Ishikawa (cell line): ENCODE results near the gene MUC2.

ENCODE experiments used
- CEBPB ChIP-seq: IDR thresholded peaks from 2 replicates; pipeline ENCODE4 v1.6.1; 2012
- CREB1 ChIP-seq: IDR thresholded peaks from 2 replicates; pipeline ENCODE4 v1.6.1; 2012; ENCODE audit warnings: low read depth
- EGR1 ChIP-seq: IDR thresholded peaks from 2 replicates; pipeline ENCODE4 v1.6.1; 2012
- EP300 ChIP-seq: IDR thresholded peaks from 2 replicates; pipeline ENCODE4 v1.6.1; 2012; ENCODE audit warnings: borderline replicate concordance
- FOXM1 ChIP-seq: IDR thresholded peaks from 2 replicates; pipeline ENCODE4 v1.6.1; 2012; ENCODE audit warnings: low read depth, borderline replicate concordance
- NFIC ChIP-seq: IDR thresholded peaks from 2 replicates; pipeline ENCODE4 v1.6.1; 2012
- RAD21 ChIP-seq: IDR thresholded peaks from 2 replicates; pipeline ENCODE4 v1.6.1; 2012; ENCODE audit warnings: low read depth
- REST ChIP-seq: IDR thresholded peaks from 2 replicates; pipeline ENCODE4 v1.6.1; 2012; ENCODE audit warnings: low read depth, mild to moderate bottlenecking
- TCF12 ChIP-seq: IDR thresholded peaks from 2 replicates; pipeline ENCODE4 v1.6.1; 2012; ENCODE audit warnings: low read depth
- TEAD4 ChIP-seq: IDR thresholded peaks from 2 replicates; pipeline ENCODE4 v1.6.1; 2012
- YY1 ChIP-seq: IDR thresholded peaks from 2 replicates; pipeline ENCODE4 v1.6.1; 2012; ENCODE audit warnings: low read depth
- ZBTB7A ChIP-seq: IDR thresholded peaks from 2 replicates; pipeline ENCODE4 v1.6.1; 2012; ENCODE audit warnings: low read depth
- TF ChIP-seq, protein P1 (sequence below): IDR thresholded peaks from 2 replicates; pipeline ENCODE4 v1.6.1; 2012
- TF ChIP-seq, protein P2 (sequence below): IDR thresholded peaks from 2 replicates; pipeline ENCODE4 v1.6.1; 2012

MUC2 gene

DNA sequence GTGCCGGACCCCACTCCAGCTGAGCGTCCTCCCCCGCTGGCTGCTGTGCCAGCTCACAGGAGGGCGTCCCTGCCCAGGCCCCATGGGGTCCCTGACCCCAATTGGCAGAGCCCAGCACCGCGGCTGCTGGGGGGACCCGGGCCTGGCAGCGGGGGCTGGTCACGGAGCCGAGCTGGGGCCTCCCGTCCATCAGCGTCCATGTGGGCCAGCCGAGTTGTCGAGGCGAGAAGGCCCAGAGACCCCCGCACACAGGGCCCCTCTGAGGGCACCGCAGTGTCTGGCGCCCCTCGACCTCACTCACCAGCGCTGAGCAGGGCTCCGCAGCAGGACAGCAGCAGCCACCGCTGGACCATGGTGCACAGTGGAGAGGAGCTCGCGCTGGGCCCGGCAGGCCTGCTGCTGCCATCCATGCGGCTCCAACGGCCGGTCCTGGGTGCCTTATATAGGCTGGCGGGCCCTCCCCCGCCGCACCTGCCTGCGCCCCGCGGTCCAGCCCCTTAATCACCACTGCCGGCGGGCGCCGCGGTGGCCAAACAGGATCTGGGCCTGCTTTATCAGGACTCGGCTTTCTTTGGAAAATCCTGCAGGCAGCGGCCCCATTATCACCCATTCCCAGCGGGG is 38.3 kb upstream of the MUC2 start, which contains the start of gene MUC6:
TSS of gene MUC6 (minus strand) at position 416 of the 621 bp plus-strand sequence. CDS start at position 353, 63 bp downstream.
- TF ChIP-seq ZBTB7A: 0 out of 2 replicates have a peak, but pooled peaks have one; percentile 65
- TF ChIP-seq CEBPB: no peak

DNA sequence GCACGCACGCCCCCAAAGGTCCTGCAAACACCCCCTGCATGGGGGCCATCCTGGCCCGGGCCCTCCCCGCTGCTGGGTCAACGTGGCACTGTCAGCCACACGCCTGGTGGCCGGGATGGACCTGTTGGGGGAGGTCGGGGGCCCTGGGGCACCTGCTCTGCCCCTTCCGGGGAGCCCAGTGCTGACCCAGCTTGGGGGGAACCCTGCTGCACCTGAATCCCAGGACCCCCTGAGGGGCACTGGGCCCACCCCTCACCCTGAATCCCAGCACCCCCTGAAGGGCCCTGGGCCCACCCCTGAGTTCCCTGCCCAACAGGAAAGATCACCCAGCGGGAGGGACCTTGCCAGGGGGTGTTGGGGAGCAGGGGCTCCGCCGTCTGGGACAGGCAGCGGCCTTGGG is 37.7 kb upstream of the MUC2 start:
- no peak for TF ChIP-seq TCF12
- TF ChIP-seq ZBTB7A: 0 out of 2 replicates have a peak, but pooled peaks have one; percentile 7

DNA sequence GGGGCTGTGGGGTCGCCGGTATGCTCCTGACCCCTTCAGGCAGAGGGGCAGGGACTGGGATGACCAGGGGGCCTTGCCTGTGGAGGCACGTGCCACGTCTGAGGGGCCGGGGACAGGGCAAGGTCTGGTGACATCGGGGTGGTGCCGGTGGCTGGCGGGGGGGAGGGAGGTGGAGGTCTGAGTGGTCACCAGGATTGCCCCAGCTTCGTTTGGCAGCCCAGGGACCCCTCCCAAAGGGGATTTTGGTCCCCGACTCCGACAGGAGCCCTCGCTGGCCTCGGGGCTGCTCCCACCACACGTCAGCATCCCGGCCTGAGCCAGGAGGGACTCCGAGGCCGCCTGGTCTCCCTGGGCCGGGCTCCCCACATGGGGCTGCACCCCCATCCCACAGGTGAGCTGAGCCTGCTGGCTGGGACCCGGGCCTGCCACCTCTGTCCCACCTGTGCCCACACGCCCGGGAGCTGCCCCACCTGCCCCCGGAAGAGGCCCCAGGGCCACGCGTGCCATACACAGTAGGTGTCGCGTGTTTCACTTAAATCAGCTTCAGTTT is 37.1 kb upstream of the MUC2 start:
- no peak for TF ChIP-seq TEAD4
- TF ChIP-seq REST: no peak
- TF ChIP-seq, protein P1, sequence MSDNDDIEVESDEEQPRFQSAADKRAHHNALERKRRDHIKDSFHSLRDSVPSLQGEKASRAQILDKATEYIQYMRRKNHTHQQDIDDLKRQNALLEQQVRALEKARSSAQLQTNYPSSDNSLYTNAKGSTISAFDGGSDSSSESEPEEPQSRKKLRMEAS: no peak
- no peak for TF ChIP-seq EP300

GRCh38 chr11:1038361-1038760 is 36.3 kb upstream of the MUC2 start:
- TF ChIP-seq EP300 (no peak), CREB1 (no peak), YY1 (no peak)

DNA sequence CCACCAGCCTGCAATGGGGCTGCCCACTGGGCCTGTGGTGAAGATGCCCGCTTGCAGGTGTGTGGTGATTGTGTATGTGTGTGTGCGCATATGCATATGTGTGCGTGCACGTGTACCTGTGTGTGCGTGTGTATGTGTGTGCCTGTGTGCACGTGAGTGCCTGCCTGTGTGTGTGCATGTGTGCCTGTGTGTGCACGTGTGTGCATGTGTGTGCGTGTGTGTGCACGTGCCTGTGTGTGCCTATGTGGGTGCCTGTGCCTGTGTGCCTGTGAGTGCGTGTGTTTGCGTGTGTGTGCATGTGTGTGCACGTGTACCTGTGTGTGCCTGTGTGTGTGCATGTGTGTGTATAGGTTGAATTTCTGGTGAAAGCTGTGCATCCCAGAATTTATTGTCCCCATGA is 35.8 kb upstream of the MUC2 start:
- no peak for TF ChIP-seq TEAD4
- TF ChIP-seq FOXM1: no peak
- TF ChIP-seq NFIC: no peak

- TF ChIP-seq CREB1 (no peak), NFIC (no peak), ZBTB7A (no peak), CEBPB (no peak)
- TF ChIP-seq, protein P2, sequence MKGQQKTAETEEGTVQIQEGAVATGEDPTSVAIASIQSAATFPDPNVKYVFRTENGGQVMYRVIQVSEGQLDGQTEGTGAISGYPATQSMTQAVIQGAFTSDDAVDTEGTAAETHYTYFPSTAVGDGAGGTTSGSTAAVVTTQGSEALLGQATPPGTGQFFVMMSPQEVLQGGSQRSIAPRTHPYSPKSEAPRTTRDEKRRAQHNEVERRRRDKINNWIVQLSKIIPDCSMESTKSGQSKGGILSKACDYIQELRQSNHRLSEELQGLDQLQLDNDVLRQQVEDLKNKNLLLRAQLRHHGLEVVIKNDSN: no peak
Measured at GRCh38 chr11:1039481-1040427, 34.9 kb upstream of the MUC2 start.

- TF ChIP-seq REST (no peak), ZBTB7A (0 out of 2 replicates have a peak, but pooled peaks have one; percentile 36)
Measured at GRCh38 chr11:1040428-1041148, 34.1 kb upstream of the MUC2 start.

- TF ChIP-seq RAD21 (no peak), ZBTB7A (no peak), YY1 (no peak), NFIC (no peak), TCF12 (no peak), REST (no peak), TEAD4 (no peak), EGR1 (no peak), FOXM1 (no peak)
Measured at GRCh38 chr11:1041149-1041467, 33.6 kb upstream of the MUC2 start.
